ENCODE measurements around the gene PLEK2.
"Not testable (repeated sequence)": the region's sequence is repeated elsewhere in the genome, so short reads cannot be mapped to it uniquely, and the experiment has no call there.

The PLEK2 gene

DNA sequence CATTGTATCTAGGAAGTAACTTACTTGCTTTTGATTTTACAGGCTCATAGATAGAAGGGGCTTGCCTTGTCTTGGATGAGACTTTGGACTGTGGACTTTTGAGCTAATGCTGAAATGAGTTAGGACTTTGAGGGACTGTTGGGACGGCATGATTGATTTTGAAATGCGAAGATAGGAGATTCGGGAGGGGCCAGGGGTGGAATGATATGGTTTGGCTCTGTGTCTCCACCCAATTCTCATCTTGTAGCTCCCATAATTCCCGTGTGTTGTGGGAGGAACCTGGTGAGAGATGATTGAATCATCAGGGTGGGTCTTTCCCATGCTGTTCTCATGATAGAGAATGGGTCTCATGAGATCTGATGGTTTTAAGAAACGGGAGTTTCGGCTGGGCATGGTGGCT is 39.7 kb upstream of the PLEK2 start:
- H3K4me3 ChIP-seq (ENCODE audit: control insufficient read depth in 1 of 7, extremely low read depth in 1 of 7, insufficient read depth in 4 of 7, low read depth in 2 of 7, low read length in 6 of 7); H3K9me3 ChIP-seq (ENCODE audit: control extremely low read depth in 1 of 5, control insufficient read depth in 4 of 5, insufficient read depth in 2 of 5, low read depth in 1 of 5, low read length in 4 of 5); H3K27ac ChIP-seq (ENCODE audit: insufficient read depth in 1 of 2, low read depth in 1 of 2, low read length in 2 of 2, poor library complexity in 1 of 2, severe bottlenecking in 2 of 2); H3K27me3 ChIP-seq (replicated peaks in 2 of 5; ENCODE audit: control insufficient read depth in 4 of 5, insufficient read depth in 5 of 5, low read length in 4 of 5); DNase-seq; POLR2A ChIA-PET; H3K4me1 ChIP-seq (ENCODE audit: control extremely low read depth in 1 of 4, control insufficient read depth in 4 of 4, insufficient read depth in 4 of 4, low read length in 3 of 4); H3K36me3 ChIP-seq (ENCODE audit: control insufficient read depth in 4 of 4, insufficient read depth in 4 of 4, low read length in 3 of 4): not testable (repeated sequence)
- CTCF ChIA-PET, result interaction anchor here (1.8 to 2.0 kb wide), 2 partner anchors 12 to 17 kb away, joined by 4 to 6 read pairs; no protein-coding TSS in a partner anchor
- 100% methylated on average over 3 of the region's 6 CpGs for WGBS (ENCODE audit: insufficient coverage)

DNA sequence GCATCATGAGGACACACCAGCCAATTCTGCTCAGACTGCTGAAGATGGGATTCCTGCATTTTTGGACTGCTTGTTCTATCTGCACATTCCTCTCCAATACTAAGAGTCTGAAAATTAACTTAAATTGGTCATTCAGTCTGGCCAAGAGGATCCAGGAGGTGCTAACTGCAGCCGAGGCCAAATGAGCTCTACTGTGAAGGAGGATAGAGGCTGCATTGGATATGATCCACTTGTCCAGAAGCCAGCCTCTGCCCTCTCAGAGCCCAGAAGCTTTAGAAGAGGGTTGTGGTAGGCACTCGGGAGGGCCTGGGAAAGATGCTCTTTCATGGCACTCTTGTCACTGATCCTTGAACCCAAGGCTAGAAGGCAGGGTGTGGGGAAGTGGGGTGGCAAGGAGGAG is 37.1 kb upstream of the PLEK2 start:
- no peak for DNase-seq
- Histone ChIP-seq H3K9me3 (ENCODE audit: control extremely low read depth in 1 of 5, control insufficient read depth in 4 of 5, insufficient read depth in 2 of 5, low read depth in 1 of 5, low read length in 4 of 5) (no peaks in the 10 kb centered on the region), H3K4me3 (ENCODE audit: control insufficient read depth in 1 of 7, extremely low read depth in 1 of 7, insufficient read depth in 4 of 7, low read depth in 2 of 7, low read length in 6 of 7) (no peak overlapping the region), H3K27me3 (replicated peaks in 2 of 5; ENCODE audit: control insufficient read depth in 4 of 5, insufficient read depth in 5 of 5, low read length in 4 of 5) (peaks cover 0 to 7% (median 2%) of the 10 kb centered on the region in 5 experiments), H3K36me3 (ENCODE audit: control insufficient read depth in 4 of 4, insufficient read depth in 4 of 4, low read length in 3 of 4) (no peaks in the 10 kb centered on the region), H3K4me1 (ENCODE audit: control extremely low read depth in 1 of 4, control insufficient read depth in 4 of 4, insufficient read depth in 4 of 4, low read length in 3 of 4) (no peaks in the 10 kb centered on the region), H3K27ac (ENCODE audit: insufficient read depth in 1 of 2, low read depth in 1 of 2, low read length in 2 of 2, poor library complexity in 1 of 2, severe bottlenecking in 2 of 2) (no peak overlapping the region)
- WGBS (ENCODE audit: insufficient coverage), result 100% methylated on average over 2 of the region's 2 CpGs
- ChIA-PET POLR2A (no interaction called here), CTCF (interaction anchor here (0.8 kb wide), 1 partner anchor 22 kb away, joined by 3 read pairs; no protein-coding TSS in a partner anchor)

DNA sequence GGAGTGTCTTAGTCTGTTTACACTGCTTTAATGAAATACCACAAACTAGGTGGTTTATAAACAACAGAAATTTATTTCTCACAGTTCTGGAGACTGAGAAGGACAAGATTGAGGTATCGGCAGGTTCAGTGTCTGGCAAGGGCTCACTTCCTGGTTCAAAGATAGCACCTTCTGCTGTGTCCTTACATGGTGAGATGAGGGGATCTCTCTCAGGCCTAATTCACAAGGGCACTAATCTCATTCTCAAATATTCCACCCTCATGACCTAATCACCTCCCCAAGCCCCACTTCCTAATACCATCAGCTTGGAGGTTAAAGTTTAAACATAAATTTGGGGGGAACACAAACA is 35.0 kb upstream of the PLEK2 start:
- Histone ChIP-seq H3K4me3 (ENCODE audit: control insufficient read depth in 1 of 7, extremely low read depth in 1 of 7, insufficient read depth in 4 of 7, low read depth in 2 of 7, low read length in 6 of 7) (no peak overlapping the region), H3K4me1 (ENCODE audit: control extremely low read depth in 1 of 4, control insufficient read depth in 4 of 4, insufficient read depth in 4 of 4, low read length in 3 of 4) (no peaks in the 10 kb centered on the region), H3K9me3 (ENCODE audit: control extremely low read depth in 1 of 5, control insufficient read depth in 4 of 5, insufficient read depth in 2 of 5, low read depth in 1 of 5, low read length in 4 of 5) (no peaks in the 10 kb centered on the region), H3K36me3 (ENCODE audit: control insufficient read depth in 4 of 4, insufficient read depth in 4 of 4, low read length in 3 of 4) (no peaks in the 10 kb centered on the region), H3K27ac (ENCODE audit: insufficient read depth in 1 of 2, low read depth in 1 of 2, low read length in 2 of 2, poor library complexity in 1 of 2, severe bottlenecking in 2 of 2) (no peak overlapping the region), H3K27me3 (replicated peaks in 2 of 5; ENCODE audit: control insufficient read depth in 4 of 5, insufficient read depth in 5 of 5, low read length in 4 of 5) (peaks cover 0 to 7% (median 3%) of the 10 kb centered on the region in 5 experiments)
- ChIA-PET CTCF (interaction anchor here (1.4 to 1.8 kb wide), 2 partner anchors 14 to 44 kb away, joined by 3 to 5 read pairs; no protein-coding TSS in a partner anchor), POLR2A (no interaction called here)
- DNase-seq, result no peak
- no CpG with 5 or more reads among the region's 1 CpG for WGBS (ENCODE audit: insufficient coverage)

DNA sequence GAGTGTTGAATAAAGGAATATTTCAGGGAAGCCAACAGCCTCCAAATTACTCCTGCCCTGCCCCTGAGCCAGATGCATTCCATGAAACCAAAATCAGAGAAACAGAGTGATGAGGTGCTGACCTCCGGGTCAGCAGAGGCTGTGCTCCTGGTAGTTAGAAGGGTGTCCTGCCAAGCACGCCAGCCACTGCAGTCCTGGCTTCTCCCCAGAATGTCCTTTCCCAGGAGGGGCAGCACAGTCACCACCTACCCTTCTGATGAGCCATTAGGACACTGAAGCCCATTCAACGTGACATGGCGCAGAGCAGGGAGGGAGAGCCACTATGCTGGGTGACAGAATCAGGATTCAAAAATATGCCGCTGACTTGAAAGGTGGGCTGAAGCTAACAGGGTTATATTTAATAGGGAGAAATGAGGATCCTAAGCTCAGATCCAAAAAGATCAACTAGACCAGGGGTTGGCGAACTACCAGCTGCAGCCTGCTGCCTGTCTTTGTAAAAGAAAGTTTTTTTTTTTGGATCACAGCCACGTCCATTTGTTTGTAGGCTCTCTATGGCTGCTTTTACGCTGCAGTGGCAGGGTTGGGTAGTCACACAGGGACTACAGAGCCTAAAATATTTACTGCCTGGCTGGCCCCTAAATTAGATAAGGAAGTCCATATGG is 34.5 kb upstream of the PLEK2 start:
- ChIA-PET CTCF (interaction anchor here (0.8 to 1.8 kb wide), 3 partner anchors 14 to 79 kb away, joined by 3 to 5 read pairs (median 3); no protein-coding TSS in a partner anchor), POLR2A (no interaction called here)
- H3K27me3 ChIP-seq (replicated peaks in 2 of 5; ENCODE audit: control insufficient read depth in 4 of 5, insufficient read depth in 5 of 5, low read length in 4 of 5), result peaks cover 0 to 7% (median 3%) of the 10 kb centered on the region in 5 experiments
- no peak overlapping the region for H3K27ac ChIP-seq (ENCODE audit: insufficient read depth in 1 of 2, low read depth in 1 of 2, low read length in 2 of 2, poor library complexity in 1 of 2, severe bottlenecking in 2 of 2)
- no peaks in the 10 kb centered on the region for H3K4me1 ChIP-seq (ENCODE audit: control extremely low read depth in 1 of 4, control insufficient read depth in 4 of 4, insufficient read depth in 4 of 4, low read length in 3 of 4)
- H3K36me3 ChIP-seq (ENCODE audit: control insufficient read depth in 4 of 4, insufficient read depth in 4 of 4, low read length in 3 of 4), result no peaks in the 10 kb centered on the region
- WGBS (ENCODE audit: insufficient coverage), result 96% methylated on average over 7 of the region's 8 CpGs
- no peaks in the 10 kb centered on the region for H3K9me3 ChIP-seq (ENCODE audit: control extremely low read depth in 1 of 5, control insufficient read depth in 4 of 5, insufficient read depth in 2 of 5, low read depth in 1 of 5, low read length in 4 of 5)
- DNase-seq, result no peak
- H3K4me3 ChIP-seq (ENCODE audit: control insufficient read depth in 1 of 7, extremely low read depth in 1 of 7, insufficient read depth in 4 of 7, low read depth in 2 of 7, low read length in 6 of 7), result no peak overlapping the region

DNA sequence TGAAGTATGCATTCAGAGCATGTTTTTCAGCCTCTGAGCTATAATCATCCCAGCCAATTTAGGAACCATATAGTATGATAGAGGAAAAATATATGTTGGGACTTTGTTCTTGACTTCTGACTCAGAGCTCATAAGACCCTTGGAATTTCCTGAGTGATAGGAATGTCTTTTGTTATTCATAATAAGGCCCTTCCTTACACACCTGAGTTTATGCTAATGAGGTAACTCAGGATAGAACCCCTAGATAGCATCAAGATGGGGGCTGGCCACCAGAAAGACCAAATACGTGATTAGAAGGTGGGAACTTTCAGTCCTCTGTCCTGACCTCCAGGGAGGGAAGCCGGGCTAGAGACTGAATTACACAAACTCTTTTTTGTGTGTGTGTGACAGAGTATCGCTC is 32.4 kb upstream of the PLEK2 start:
- no peaks in the 10 kb centered on the region for H3K4me1 ChIP-seq (ENCODE audit: control extremely low read depth in 1 of 4, control insufficient read depth in 4 of 4, insufficient read depth in 4 of 4, low read length in 3 of 4)
- H3K4me3 ChIP-seq (ENCODE audit: control insufficient read depth in 1 of 7, extremely low read depth in 1 of 7, insufficient read depth in 4 of 7, low read depth in 2 of 7, low read length in 6 of 7), result no peak overlapping the region
- no peak overlapping the region for H3K27ac ChIP-seq (ENCODE audit: insufficient read depth in 1 of 2, low read depth in 1 of 2, low read length in 2 of 2, poor library complexity in 1 of 2, severe bottlenecking in 2 of 2)
- H3K9me3 ChIP-seq (ENCODE audit: control extremely low read depth in 1 of 5, control insufficient read depth in 4 of 5, insufficient read depth in 2 of 5, low read depth in 1 of 5, low read length in 4 of 5), result no peaks in the 10 kb centered on the region
- 100% methylated on average over 3 of the region's 3 CpGs for WGBS (ENCODE audit: insufficient coverage)
- peaks cover 0 to 6% (median 3%) of the 10 kb centered on the region in 5 experiments for H3K27me3 ChIP-seq (replicated peaks in 2 of 5; ENCODE audit: control insufficient read depth in 4 of 5, insufficient read depth in 5 of 5, low read length in 4 of 5)
- CTCF ChIA-PET, result interaction anchor here (1.3 to 1.6 kb wide), 3 partner anchors 13 to 22 kb away, joined by 3 to 4 read pairs (median 3); no protein-coding TSS in a partner anchor
- H3K36me3 ChIP-seq (ENCODE audit: control insufficient read depth in 4 of 4, insufficient read depth in 4 of 4, low read length in 3 of 4), result no peaks in the 10 kb centered on the region
- POLR2A ChIA-PET, result no interaction called here
- no peak for DNase-seq

DNA sequence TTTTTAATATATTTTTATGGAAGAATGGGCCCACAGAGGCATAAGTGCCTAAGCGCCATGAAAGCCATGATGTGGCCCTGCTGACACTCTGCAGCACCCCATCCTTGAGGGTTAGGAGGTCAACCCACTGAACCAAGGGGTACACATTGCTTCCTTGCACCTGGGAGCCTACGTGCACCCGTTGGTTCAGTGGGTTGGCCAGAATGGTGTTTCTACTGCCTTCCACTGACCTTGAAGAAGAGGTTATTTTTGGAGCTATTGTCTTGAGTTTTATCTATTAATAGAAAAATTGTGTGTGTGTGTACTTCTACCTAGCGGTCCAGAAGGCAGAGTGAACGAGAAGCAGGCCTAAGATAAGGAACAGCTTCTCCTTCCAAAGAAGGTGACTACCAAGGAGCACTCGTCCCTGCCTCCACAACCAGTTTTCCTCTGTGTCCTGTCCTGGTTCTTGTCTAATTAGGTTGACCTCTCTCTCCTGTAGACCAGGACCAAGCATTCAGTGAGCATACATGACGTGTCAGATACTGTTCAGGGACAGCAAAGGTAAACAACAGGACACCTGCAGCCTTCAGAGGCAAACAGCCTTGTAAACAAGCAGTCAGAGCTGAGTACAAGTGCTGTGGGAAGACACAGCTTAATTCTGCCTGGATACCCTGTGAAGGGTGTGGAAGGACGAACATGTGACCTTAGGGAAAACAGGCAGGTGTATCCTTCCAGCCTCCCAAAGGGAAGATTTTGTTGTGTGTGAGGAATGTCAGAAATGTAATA is 30.4 kb upstream of the PLEK2 start:
- CTCF ChIA-PET, result interaction anchor here (0.9 to 1.2 kb wide), 3 partner anchors 15 to 115 kb away, joined by 3 read pairs; no protein-coding TSS in a partner anchor
- Histone ChIP-seq H3K4me1 (ENCODE audit: control extremely low read depth in 1 of 4, control insufficient read depth in 4 of 4, insufficient read depth in 4 of 4, low read length in 3 of 4) (no peaks in the 10 kb centered on the region), H3K4me3 (ENCODE audit: control insufficient read depth in 1 of 7, extremely low read depth in 1 of 7, insufficient read depth in 4 of 7, low read depth in 2 of 7, low read length in 6 of 7) (no peak overlapping the region), H3K36me3 (ENCODE audit: control insufficient read depth in 4 of 4, insufficient read depth in 4 of 4, low read length in 3 of 4) (no peaks in the 10 kb centered on the region), H3K27ac (ENCODE audit: insufficient read depth in 1 of 2, low read depth in 1 of 2, low read length in 2 of 2, poor library complexity in 1 of 2, severe bottlenecking in 2 of 2) (no peak overlapping the region), H3K9me3 (ENCODE audit: control extremely low read depth in 1 of 5, control insufficient read depth in 4 of 5, insufficient read depth in 2 of 5, low read depth in 1 of 5, low read length in 4 of 5) (no peaks in the 10 kb centered on the region), H3K27me3 (replicated peaks in 2 of 5; ENCODE audit: control insufficient read depth in 4 of 5, insufficient read depth in 5 of 5, low read length in 4 of 5) (peaks cover 0 to 8% (median 3%) of the 10 kb centered on the region in 5 experiments)
- no peak for DNase-seq
- POLR2A ChIA-PET, result no interaction called here
- 96% methylated on average over 8 of the region's 8 CpGs for WGBS (ENCODE audit: insufficient coverage)

DNA sequence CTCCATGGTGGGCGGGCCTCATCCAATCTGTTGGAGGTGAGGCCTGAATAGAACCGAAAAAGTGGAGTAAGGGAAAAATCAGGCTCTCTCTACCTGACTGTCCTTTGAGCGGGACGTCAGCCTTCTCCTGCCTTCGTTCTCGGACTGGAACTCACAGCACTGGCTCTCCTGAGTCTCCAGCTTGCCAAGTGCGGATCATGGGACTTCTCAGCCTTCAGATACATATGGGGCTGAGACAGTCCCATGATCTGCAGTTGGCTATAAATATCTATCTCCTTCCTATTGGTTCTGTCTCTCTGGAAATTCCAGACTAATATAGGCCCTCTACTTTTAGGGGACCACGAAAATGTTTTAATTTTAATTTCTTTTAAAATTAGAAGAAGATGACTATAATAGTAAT is 29.7 kb upstream of the PLEK2 start:
- Histone ChIP-seq H3K4me3 (ENCODE audit: control insufficient read depth in 1 of 7, extremely low read depth in 1 of 7, insufficient read depth in 4 of 7, low read depth in 2 of 7, low read length in 6 of 7) (no peak overlapping the region), H3K9me3 (ENCODE audit: control extremely low read depth in 1 of 5, control insufficient read depth in 4 of 5, insufficient read depth in 2 of 5, low read depth in 1 of 5, low read length in 4 of 5) (no peaks in the 10 kb centered on the region), H3K4me1 (ENCODE audit: control extremely low read depth in 1 of 4, control insufficient read depth in 4 of 4, insufficient read depth in 4 of 4, low read length in 3 of 4) (no peaks in the 10 kb centered on the region), H3K27me3 (replicated peaks in 2 of 5; ENCODE audit: control insufficient read depth in 4 of 5, insufficient read depth in 5 of 5, low read length in 4 of 5) (peaks cover 0 to 11% (median 3%) of the 10 kb centered on the region in 5 experiments), H3K27ac (ENCODE audit: insufficient read depth in 1 of 2, low read depth in 1 of 2, low read length in 2 of 2, poor library complexity in 1 of 2, severe bottlenecking in 2 of 2) (no peak overlapping the region), H3K36me3 (ENCODE audit: control insufficient read depth in 4 of 4, insufficient read depth in 4 of 4, low read length in 3 of 4) (no peaks in the 10 kb centered on the region)
- WGBS (ENCODE audit: insufficient coverage), result over 99% methylated on average over 7 of the region's 8 CpGs
- CTCF ChIA-PET, result interaction anchor here (0.9 to 1.2 kb wide), 2 partner anchors 14 to 115 kb away, joined by 3 read pairs; no protein-coding TSS in a partner anchor
- POLR2A ChIA-PET, result no interaction called here
- DNase-seq, result no peak

Measured in common myeloid progenitor, CD34-positive (primary cell).